ENCODE results near the gene SCUBE2. TPM values are rescaled to one million over a fixed set of nuclear protein-coding genes. Genes with fewer than 3 reads are reported as not detected.
A peak's percentile ranks its signal among the peaks of the same experiment; 100 is the strongest.
"Not testable (repeated sequence)": the region's sequence is repeated elsewhere in the genome, so short reads cannot be mapped to it uniquely, and the experiment has no call there.

SCUBE2 gene
- polyA plus RNA-seq, 2 of the 4 experiments (the other 2 are of a cell fraction), result 0.49 to 0.63 TPM

DNA sequence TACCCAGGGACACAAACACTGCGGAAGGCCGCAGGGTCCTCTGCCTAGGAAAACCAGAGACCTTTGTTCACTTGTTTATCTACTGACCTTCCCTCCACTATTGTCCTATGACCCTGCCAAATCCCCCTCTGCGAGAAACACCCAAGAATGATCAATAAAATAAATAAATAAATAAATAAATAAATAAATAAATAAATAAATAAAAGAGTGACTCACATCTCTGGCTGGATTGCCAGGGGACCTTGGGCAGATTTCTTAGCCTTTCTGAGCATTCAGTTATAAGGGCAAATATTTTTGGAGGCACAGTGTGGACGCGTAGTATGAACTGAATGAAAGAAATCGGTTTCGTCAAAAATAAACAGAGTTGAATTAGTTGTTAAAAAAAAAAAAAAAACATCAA lies 112.0 kb downstream of the SCUBE2 start:
- H3K9me3 ChIP-seq; DNase-seq (ENCODE audit: low read depth in 1 of 2, low spot score in 1 of 2); H3K4me1 ChIP-seq; FAIRE-seq; H3K27ac ChIP-seq; H3K4me2 ChIP-seq; POLR2A ChIA-PET; H3K4me3 ChIP-seq: not testable (repeated sequence)
- peak; percentile 55 for TF ChIP-seq ZC3H11A (IDR thresholded peaks at IDR 0.05)
- WGBS (ENCODE audit: missing lambda C conversion rate), result 80% methylated on average over 5 of the region's 7 CpGs
- peak in 1 of 2 experiments; percentile 60; a peak in 1 of 6 replicates for ATAC-seq
- CTCF ChIA-PET, result interaction anchor here (1.2 kb wide), 1 partner anchor 66 kb away, joined by 3 read pairs; no protein-coding TSS in a partner anchor

- no peak for DNase-seq (ENCODE audit: low read depth in 1 of 2, low spot score in 1 of 2)
- POLR2A ChIA-PET, result interaction anchor here (1.6 kb wide), 1 partner anchor 10 kb away, joined by 4 read pairs; no protein-coding TSS in a partner anchor
- no peak for ATAC-seq
- H3K27ac ChIP-seq, result no peak overlapping the region
- WGBS (ENCODE audit: missing lambda C conversion rate), result 85% methylated on average over 3 of the region's 3 CpGs
- CTCF ChIA-PET, result interaction anchor here (1.2 to 1.4 kb wide), 2 partner anchors 10 to 14 kb away, joined by 3 to 4 read pairs; no protein-coding TSS in a partner anchor
- no peak for TF ChIP-seq PBX3 (IDR thresholded peaks at IDR 0.05)
- no peak for TF ChIP-seq CTCF (IDR thresholded peaks at IDR 0.05)
- no peak for TF ChIP-seq SMC3 (IDR thresholded peaks at IDR 0.05)
- TF ChIP-seq, protein P1, sequence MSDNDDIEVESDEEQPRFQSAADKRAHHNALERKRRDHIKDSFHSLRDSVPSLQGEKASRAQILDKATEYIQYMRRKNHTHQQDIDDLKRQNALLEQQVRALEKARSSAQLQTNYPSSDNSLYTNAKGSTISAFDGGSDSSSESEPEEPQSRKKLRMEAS (IDR thresholded peaks at IDR 0.05), result no peak
- TF ChIP-seq MAZ (IDR thresholded peaks at IDR 0.05; ENCODE audit: borderline replicate concordance, low read depth, low read length), result no peak
- no peak for TF ChIP-seq RARB (CRISPR knock-in tag; IDR thresholded peaks at IDR 0.05)
- no peak for TF ChIP-seq TP53 (CRISPR knock-in tag; IDR thresholded peaks at IDR 0.05)
- TF ChIP-seq RAD21 (conservative IDR thresholded peaks at IDR 0.05 in 1 of 2, IDR thresholded peaks at IDR 0.05 in 1 of 2), result no peak
- no peak for TF ChIP-seq CBX8 (IDR thresholded peaks at IDR 0.05)
- TF ChIP-seq RNF2 (IDR thresholded peaks at IDR 0.05; ENCODE audit: borderline replicate concordance, low read depth), result no peak
- TF ChIP-seq ZC3H11A (IDR thresholded peaks at IDR 0.05), result no peak
- TF ChIP-seq CHD4 (IDR thresholded peaks at IDR 0.05; ENCODE audit: borderline replicate concordance), result no peak
- no peak for TF ChIP-seq EP300 (IDR thresholded peaks at IDR 0.05)
- TF ChIP-seq MYC (IDR thresholded peaks at IDR 0.05; ENCODE audit: borderline replicate concordance, low read length), result no peak
- no peak overlapping the region for H3K4me3 ChIP-seq
- H3K4me2 ChIP-seq, result no peak overlapping the region
- H3K9me3 ChIP-seq, result no peaks in the 10 kb centered on the region
- H3K4me1 ChIP-seq, result no peaks in the 10 kb centered on the region
- no peak for FAIRE-seq
These were observed 118.3 kb downstream of the SCUBE2 start for GRCh38 chr11:8973121-8973520.

GRCh38 chr11:8971924-8972316 lies 119.5 kb downstream of the SCUBE2 start:
- Histone ChIP-seq H3K4me1 (no peaks in the 10 kb centered on the region), H3K9me3 (no peaks in the 10 kb centered on the region), H3K27ac (no peak overlapping the region), H3K4me2 (no peak overlapping the region), H3K4me3 (no peak overlapping the region)
- ChIA-PET CTCF (interaction anchor here (1.1 kb wide), 1 partner anchor 16 kb away, joined by 4 read pairs; no protein-coding TSS in a partner anchor), POLR2A (interaction anchor here (1.2 kb wide), 1 partner anchor 12 kb away, joined by 3 read pairs; no protein-coding TSS in a partner anchor)
- TF ChIP-seq HEYL (CRISPR knock-in tag; IDR thresholded peaks at IDR 0.05) (no peak), CHD4 (IDR thresholded peaks at IDR 0.05; ENCODE audit: borderline replicate concordance) (no peak), NPAS2 (CRISPR knock-in tag; IDR thresholded peaks at IDR 0.05; ENCODE audit: borderline replicate concordance) (no peak), KDM1A (IDR thresholded peaks at IDR 0.05; ENCODE audit: low read depth) (no peak), HDAC2 (IDR thresholded peaks at IDR 0.05) (no peak), ZFP36 (IDR thresholded peaks at IDR 0.05; ENCODE audit: borderline replicate concordance, partially characterized antibody) (no peak), EHMT2 (IDR thresholded peaks at IDR 0.05; ENCODE audit: low read depth) (no peak)
- DNase-seq (ENCODE audit: low read depth in 1 of 2, low spot score in 1 of 2) (no peak), ATAC-seq (no peak), FAIRE-seq (no peak)
- WGBS (ENCODE audit: missing lambda C conversion rate), result 97% methylated on average over 1 of the region's 1 CpG

Measured in A549 (cell line).